ENCODE data around the gene LRRC30. TPM values are rescaled to one million over a fixed set of nuclear protein-coding genes. Genes with fewer than 3 reads are reported as not detected.

Gene LRRC30
- total RNA-seq, 3 donors from 2014 or later: not detected

DNA sequence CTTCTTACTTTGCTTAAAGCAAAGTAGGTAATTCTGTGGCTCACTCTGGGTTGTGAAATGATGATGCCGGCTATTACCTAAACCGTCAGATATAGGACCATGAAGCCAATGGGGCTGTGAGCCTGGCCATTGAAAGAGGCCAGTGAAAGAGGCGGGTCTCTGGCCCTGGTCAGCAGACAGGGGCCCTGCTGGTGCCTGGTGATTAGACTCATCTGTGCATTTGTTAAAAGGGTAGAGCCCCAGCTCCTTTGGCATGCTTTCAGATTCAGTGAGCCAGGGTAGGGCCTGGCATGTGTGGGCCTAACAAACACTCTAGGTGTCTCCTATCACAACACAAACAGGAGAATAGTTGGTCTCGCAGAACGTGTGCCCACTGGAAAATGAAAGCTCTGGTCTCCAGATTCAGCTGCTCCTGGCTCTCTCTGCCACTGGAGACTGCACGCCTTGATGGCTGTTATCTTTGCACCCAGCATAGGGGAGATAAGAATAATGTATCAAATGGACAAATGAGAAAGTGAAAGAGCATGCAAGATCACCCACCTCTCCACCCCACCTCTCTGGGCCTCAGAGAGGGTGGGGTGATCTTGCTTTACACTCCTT is 6.9 kb downstream of the LRRC30 start:
- ATAC-seq: no peak
- no peak overlapping the region for H3K4me3 ChIP-seq
- no peaks in the 10 kb centered on the region for H3K4me1 ChIP-seq (ENCODE audit: low read depth)
- intact Hi-C loops (cut with DNase I, micrococcal nuclease): no loop called here
- TF ChIP-seq, protein P1, sequence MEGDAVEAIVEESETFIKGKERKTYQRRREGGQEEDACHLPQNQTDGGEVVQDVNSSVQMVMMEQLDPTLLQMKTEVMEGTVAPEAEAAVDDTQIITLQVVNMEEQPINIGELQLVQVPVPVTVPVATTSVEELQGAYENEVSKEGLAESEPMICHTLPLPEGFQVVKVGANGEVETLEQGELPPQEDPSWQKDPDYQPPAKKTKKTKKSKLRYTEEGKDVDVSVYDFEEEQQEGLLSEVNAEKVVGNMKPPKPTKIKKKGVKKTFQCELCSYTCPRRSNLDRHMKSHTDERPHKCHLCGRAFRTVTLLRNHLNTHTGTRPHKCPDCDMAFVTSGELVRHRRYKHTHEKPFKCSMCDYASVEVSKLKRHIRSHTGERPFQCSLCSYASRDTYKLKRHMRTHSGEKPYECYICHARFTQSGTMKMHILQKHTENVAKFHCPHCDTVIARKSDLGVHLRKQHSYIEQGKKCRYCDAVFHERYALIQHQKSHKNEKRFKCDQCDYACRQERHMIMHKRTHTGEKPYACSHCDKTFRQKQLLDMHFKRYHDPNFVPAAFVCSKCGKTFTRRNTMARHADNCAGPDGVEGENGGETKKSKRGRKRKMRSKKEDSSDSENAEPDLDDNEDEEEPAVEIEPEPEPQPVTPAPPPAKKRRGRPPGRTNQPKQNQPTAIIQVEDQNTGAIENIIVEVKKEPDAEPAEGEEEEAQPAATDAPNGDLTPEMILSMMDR (IDR thresholded peaks at IDR 0.05): no peak
- H3K36me3 ChIP-seq (ENCODE audit: low read depth): no peaks in the 10 kb centered on the region
- DNase-seq: no peak
- no peaks in the 10 kb centered on the region for H3K9me3 ChIP-seq

DNA sequence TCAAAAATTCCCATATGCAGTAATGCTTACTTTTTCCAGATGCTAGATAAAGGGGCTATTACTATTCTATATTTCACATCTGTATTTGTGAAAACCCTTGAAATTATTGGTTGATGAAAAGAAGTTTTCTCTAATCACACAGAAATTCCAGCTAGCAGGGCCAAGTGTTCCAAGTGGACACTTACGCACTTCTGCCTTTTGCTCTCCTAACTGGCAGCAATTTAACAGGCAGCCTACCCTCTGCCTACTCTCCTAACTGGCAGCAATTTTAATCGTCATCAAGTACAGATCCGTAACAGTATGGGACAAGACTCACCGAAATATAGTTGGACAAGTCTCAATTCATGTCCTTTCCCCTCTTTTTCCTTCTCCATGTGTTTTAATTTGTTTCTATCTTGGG is 12.0 kb downstream of the LRRC30 start:
- H3K9me3 ChIP-seq: no peaks in the 10 kb centered on the region
- H3K4me3 ChIP-seq: no peak overlapping the region
- TF ChIP-seq, protein P1 (IDR thresholded peaks at IDR 0.05): no peak
- no peak for ATAC-seq
- no peak for DNase-seq
- H3K4me1 ChIP-seq (ENCODE audit: low read depth): no peaks in the 10 kb centered on the region
- intact Hi-C loops (cut with DNase I, micrococcal nuclease): no loop called here
- H3K36me3 ChIP-seq (ENCODE audit: low read depth): no peaks in the 10 kb centered on the region

DNA sequence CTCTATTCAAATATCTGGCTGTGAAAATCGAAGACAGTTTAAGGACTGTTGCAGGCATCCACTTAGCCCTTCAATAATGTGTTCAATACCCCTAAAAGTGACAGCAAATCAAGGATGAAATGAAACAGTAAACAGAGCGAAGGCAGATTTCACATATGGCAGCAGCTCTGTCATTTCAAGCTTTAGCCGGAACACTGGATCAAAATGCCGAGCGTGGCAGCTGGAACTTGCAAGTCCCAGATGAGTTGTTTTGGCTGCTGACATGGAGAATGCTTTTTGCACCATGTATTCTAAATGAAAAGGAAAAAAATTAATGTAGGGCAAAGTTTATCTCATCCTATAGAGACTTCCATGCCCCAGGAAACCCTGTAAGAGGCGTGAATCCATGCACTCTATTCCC is 18.0 kb downstream of the LRRC30 start:
- DNase-seq: no peak
- no peaks in the 10 kb centered on the region for H3K36me3 ChIP-seq (ENCODE audit: low read depth)
- no peaks in the 10 kb centered on the region for H3K9me3 ChIP-seq
- intact Hi-C loops (cut with DNase I, micrococcal nuclease): no loop called here
- no peaks in the 10 kb centered on the region for H3K4me1 ChIP-seq (ENCODE audit: low read depth)
- TF ChIP-seq, protein P1 (IDR thresholded peaks at IDR 0.05): no peak
- H3K4me3 ChIP-seq: no peak overlapping the region
- no peak for ATAC-seq

DNA sequence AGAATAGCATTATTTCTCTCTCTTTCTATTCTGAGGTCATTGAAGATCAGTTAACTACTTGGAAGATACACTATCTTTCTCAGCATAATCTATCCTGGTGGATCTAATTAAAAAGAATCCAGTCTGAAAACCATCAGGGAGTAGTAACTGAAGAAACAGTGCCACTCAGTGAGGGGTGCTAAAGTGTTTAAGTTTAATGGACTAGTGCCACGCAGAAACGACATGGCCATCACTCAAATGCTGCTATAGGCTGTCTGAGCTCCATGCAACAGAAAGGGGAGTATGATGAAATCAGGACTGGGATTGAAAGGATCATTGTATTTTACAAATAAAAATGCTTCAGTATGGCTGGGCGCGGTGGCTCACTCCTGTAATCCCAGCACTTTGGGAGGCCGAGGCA is 23.3 kb downstream of the LRRC30 start:
- TF ChIP-seq, protein P1 (IDR thresholded peaks at IDR 0.05): no peak
- intact Hi-C loops (cut with DNase I, micrococcal nuclease): no loop called here
- H3K9me3 ChIP-seq: no peaks in the 10 kb centered on the region
- ATAC-seq: no peak
- H3K36me3 ChIP-seq (ENCODE audit: low read depth): no peaks in the 10 kb centered on the region
- no peaks in the 10 kb centered on the region for H3K4me1 ChIP-seq (ENCODE audit: low read depth)
- H3K4me3 ChIP-seq: no peak overlapping the region
- DNase-seq: no peak

DNA sequence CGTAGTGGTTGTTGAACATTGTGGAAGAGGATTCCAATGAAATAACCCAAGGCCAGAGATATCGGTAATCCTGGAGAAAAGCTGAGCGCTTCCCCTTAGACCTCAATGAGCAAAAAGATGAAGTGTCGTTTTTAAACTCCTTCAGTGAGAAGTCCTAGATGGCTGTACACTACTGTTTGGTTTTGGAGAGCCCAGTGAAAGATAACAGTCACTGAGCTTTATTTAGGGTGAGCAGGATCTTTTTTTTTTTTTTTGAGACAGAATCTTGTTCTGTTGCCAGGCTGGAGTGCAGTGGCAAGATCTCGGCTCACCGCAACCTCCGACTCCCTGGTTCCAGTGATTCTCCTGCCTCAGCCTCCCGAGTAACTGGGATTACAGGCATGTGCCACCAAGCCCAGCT is 24.2 kb downstream of the LRRC30 start:
- intact Hi-C loops (cut with DNase I, micrococcal nuclease): no loop called here
- Histone ChIP-seq H3K4me1 (ENCODE audit: low read depth) (no peaks in the 10 kb centered on the region), H3K4me3 (no peak overlapping the region), H3K9me3 (no peaks in the 10 kb centered on the region), H3K36me3 (ENCODE audit: low read depth) (no peaks in the 10 kb centered on the region)
- no peak for ATAC-seq
- no peak for DNase-seq
- TF ChIP-seq, protein P1 (IDR thresholded peaks at IDR 0.05): no peak

DNA sequence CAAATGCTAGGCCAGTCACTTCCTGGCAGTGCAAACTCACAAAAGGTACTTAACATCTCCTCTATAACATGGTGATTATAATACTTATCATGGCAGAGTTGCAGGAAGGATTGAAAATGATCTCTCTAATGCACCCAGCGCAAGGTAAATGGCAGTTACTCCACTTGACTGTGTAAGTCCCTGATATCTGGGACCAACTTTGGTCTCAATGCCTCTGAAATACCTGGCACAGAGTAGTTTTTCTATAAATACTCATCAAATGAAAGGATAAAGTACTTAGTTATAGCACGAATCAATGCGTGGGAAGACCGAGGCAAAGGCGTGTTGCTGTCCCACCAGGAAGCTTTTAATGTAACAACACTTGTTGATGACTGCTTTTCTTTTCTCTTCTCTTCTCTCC is 24.8 kb downstream of the LRRC30 start:
- H3K9me3 ChIP-seq: no peaks in the 10 kb centered on the region
- DNase-seq (no peak), ATAC-seq (no peak)
- intact Hi-C loops (cut with DNase I, micrococcal nuclease): no loop called here
- no peaks in the 10 kb centered on the region for H3K4me1 ChIP-seq (ENCODE audit: low read depth)
- H3K36me3 ChIP-seq (ENCODE audit: low read depth): no peaks in the 10 kb centered on the region
- TF ChIP-seq, protein P1 (IDR thresholded peaks at IDR 0.05): no peak
- H3K4me3 ChIP-seq: no peak overlapping the region

Measured in mucosa of descending colon (tissue), 3 donors.